WTC11 (cell line): Measurements from ENCODE around the gene CYP1A2. TPM values are rescaled to one million over a fixed set of nuclear protein-coding genes. Genes with fewer than 3 reads are reported as not detected.

Experiments used
- ATAC-seq: fragments of 200-7000 bp; cut with Tn5 transposase; 2 replicates; pipeline ENCODE4 v1.10.0; 2021; ENCODE audit warnings: mild to moderate bottlenecking, moderate library complexity
- CTCF ChIA-PET: fragments of 300-600 bp; sonication (Branson Sonifier 250); formaldehyde crosslinking; loops from one replicate; lab custom pipeline; 2021; ENCODE audit warnings: antibody characterized with exemption; lab: Charles Lee
- POLR2A ChIA-PET: fragments of 350-600 bp; sonication (Branson Sonifier 250); formaldehyde crosslinking; loops from one replicate; lab custom pipeline; 2021; ENCODE audit warnings: antibody characterized with exemption; lab: Charles Lee
- DNase-seq: peaks from one replicate; pipeline ENCODE4 v3.0.0; 2021; ENCODE audit warnings: low spot score
- H3K27ac Mint-ChIP-seq: 2 replicates; pipeline ENCODE4 v1.8.0; 2021; ENCODE audit warnings: mixed read lengths
- H3K27me3 Mint-ChIP-seq: 2 replicates; pipeline ENCODE4 v1.8.0; 2021; ENCODE audit warnings: low read depth, mild to moderate bottlenecking, moderate library complexity, mixed read lengths
- H3K36me3 Mint-ChIP-seq: 2 replicates; pipeline ENCODE4 v1.8.0; 2021; ENCODE audit warnings: mixed read lengths
- H3K4me1 Mint-ChIP-seq: 2 replicates; pipeline ENCODE4 v1.8.0; 2022; ENCODE audit warnings: mixed read lengths
- H3K4me3 Mint-ChIP-seq: 2 replicates; pipeline ENCODE4 v1.8.0; 2021; ENCODE audit warnings: mild to moderate bottlenecking, moderate library complexity, mixed read lengths
- H3K9me3 Mint-ChIP-seq: 2 replicates; pipeline ENCODE4 v1.8.0; 2021; ENCODE audit warnings: mixed read lengths
- NFYB ChIP-seq: sonication (generic); formaldehyde crosslinking; conservative IDR thresholded peaks from 2 replicates; pipeline ENCODE4 v1.8.0; 2022; ENCODE audit warnings: low read depth, missing genetic modification reagents
- microRNA-seq: library from miRNA; unstranded; fragments of <30 nt; microRNA quantifications from one replicate; pipeline ENCODE4 v1.2.0, GENCODE V29; 2022; ENCODE audit warnings: borderline number of aligned reads
- total RNA-seq: library from RNA; stranded (reverse); gene quantifications from 3 replicates; pipeline ENCODE4 v1.2.3, GENCODE V29; 2021

Gene CYP1A2
- total RNA-seq, 1 experiment from 2014 or later = not detected

GRCh38 chr15:74804935-74805334 lies 56.3 kb downstream of the CYP1A2 start:
- no peak overlapping the region for H3K4me3 Mint-ChIP-seq

More at GRCh38 chr15:74804935-74805334, 56.3 kb downstream of the CYP1A2 start:
- Mint-ChIP-seq H3K4me1 (peaks cover 7% of the 10 kb centered on the region), H3K36me3 (peaks cover 7% of the 10 kb centered on the region; the same call in 1 of the 2 replicates), H3K27me3 (no peaks in the 10 kb centered on the region), H3K27ac (peak overlapping the region; percentile 68; the same call in 1 of the 2 replicates), H3K9me3 (no peaks in the 10 kb centered on the region)
- ChIA-PET POLR2A (interaction anchor here (0.6 to 1.1 kb wide), 2 partner anchors 44 to 914 kb away, joined by 3 read pairs; no protein-coding TSS in a partner anchor), CTCF (interaction anchor here (0.7 to 5.0 kb wide), 7 partner anchors 11 to 173 kb away, joined by 3 to 30 read pairs (median 5); no protein-coding TSS in a partner anchor)
- no peak for TF ChIP-seq NFYB
- ATAC-seq (no peak), DNase-seq (no peak)

Small RNAs within 50 kb of the gene (microRNA-seq; reads per million reads assigned to microRNA genes)
- not detected for gene MIR4513

Other genes starting within 250 kb of the CYP1A2 start
- 122 to 133 TPM (median 124 TPM) in 3 replicates for gene ARID3B, start 207.6 kb upstream of the CYP1A2 start, total RNA-seq
- gene CLK3, start 133.0 kb upstream of the CYP1A2 start, total RNA-seq = 45.2 to 48.1 TPM (median 46.3 TPM) in 3 replicates
- 45.6 to 54.7 TPM (median 50.6 TPM) in 3 replicates for gene EDC3, start 52.8 kb upstream of the CYP1A2 start, total RNA-seq
- 0.21 to 0.26 TPM (median 0.23 TPM) in 3 replicates for gene CYP1A1, start 23.3 kb upstream of the CYP1A2 start, total RNA-seq
- 55.1 to 55.9 TPM (median 55.3 TPM) in 3 replicates for gene CSK, start 33.2 kb downstream of the CYP1A2 start, total RNA-seq
- gene LMAN1L, start 64.0 kb downstream of the CYP1A2 start, total RNA-seq = not detected in 3 replicates
- gene CPLX3, start 77.8 kb downstream of the CYP1A2 start, total RNA-seq = 0.09 to 0.21 TPM (median 0.09 TPM) in 3 replicates
- gene ULK3, start 94.3 kb downstream of the CYP1A2 start, total RNA-seq = 34.4 to 38.9 TPM (median 37.4 TPM) in 3 replicates
- gene SCAMP2, start 124.5 kb downstream of the CYP1A2 start, total RNA-seq = 38.0 to 47.0 TPM (median 39.0 TPM) in 3 replicates
- gene MPI, start 141.2 kb downstream of the CYP1A2 start, total RNA-seq = 36.3 to 65.1 TPM (median 59.8 TPM) in 3 replicates
- 67.3 to 99.6 TPM (median 87.8 TPM) in 3 replicates for gene FAM219B, start 158.0 kb downstream of the CYP1A2 start, total RNA-seq
- 336 to 355 TPM (median 354 TPM) in 3 replicates for gene COX5A, start 189.2 kb downstream of the CYP1A2 start, total RNA-seq
- gene RPP25, start 207.9 kb downstream of the CYP1A2 start, total RNA-seq = 28.3 to 31.3 TPM (median 29.0 TPM) in 3 replicates
- gene SCAMP5, start 246.7 kb downstream of the CYP1A2 start, total RNA-seq = 65.7 to 70.1 TPM (median 67.0 TPM) in 3 replicates